Measurements from ENCODE around the gene BRD4.

BRD4 gene

DNA sequence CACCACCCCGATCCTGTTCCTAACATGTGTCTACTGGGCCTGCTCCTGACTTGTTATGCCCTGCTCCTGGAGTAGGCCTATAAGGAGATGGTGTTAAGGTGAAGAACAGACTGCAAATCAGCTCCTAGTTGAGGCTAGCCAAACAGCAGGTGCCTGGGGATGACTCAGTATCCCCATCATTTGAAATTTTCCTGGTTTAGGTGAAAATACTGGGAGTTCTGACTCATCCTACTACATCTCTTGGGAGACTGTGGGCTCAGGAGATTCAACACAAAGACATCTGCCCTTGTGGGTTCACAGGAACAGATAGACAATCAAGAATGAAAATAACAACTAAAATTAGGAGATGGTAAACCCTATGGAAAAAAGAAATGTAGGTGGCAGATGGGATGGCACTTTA lies 41.2 kb downstream of the BRD4 start:
- H3K36me3 ChIP-seq (ENCODE audit: control insufficient read depth, insufficient read depth, low read length) = no peaks in the 10 kb centered on the region
- H3K27ac ChIP-seq (ENCODE audit: insufficient read depth, low read depth, low read length, poor library complexity, severe bottlenecking) = no peak overlapping the region
- H3K27me3 ChIP-seq (ENCODE audit: control insufficient read depth, insufficient read depth, low read length, poor library complexity, severe bottlenecking) = no peaks in the 10 kb centered on the region
- peaks cover 28% of the 10 kb centered on the region for H3K4me1 ChIP-seq (ENCODE audit: control insufficient read depth, insufficient read depth, low read length)
- H3K9me3 ChIP-seq (ENCODE audit: control insufficient read depth, low read length) = no peaks in the 10 kb centered on the region
- 100% methylated on average over 1 of the region's 1 CpG for WGBS, 2 experiments
- H3K4me3 ChIP-seq (ENCODE audit: insufficient read depth, low read depth, low read length) = no peak overlapping the region

GRCh38 chr19:15290166-15290565 lies 42.2 kb downstream of the BRD4 start:
- Histone ChIP-seq H3K4me1 (ENCODE audit: control insufficient read depth, insufficient read depth, low read length) (peaks cover 32% of the 10 kb centered on the region), H3K9me3 (ENCODE audit: control insufficient read depth, low read length) (no peaks in the 10 kb centered on the region), H3K27ac (ENCODE audit: insufficient read depth, low read depth, low read length, poor library complexity, severe bottlenecking) (peak overlapping the region; percentile 62), H3K4me3 (ENCODE audit: insufficient read depth, low read depth, low read length) (no peak overlapping the region), H3K36me3 (ENCODE audit: control insufficient read depth, insufficient read depth, low read length) (no peaks in the 10 kb centered on the region), H3K27me3 (ENCODE audit: control insufficient read depth, insufficient read depth, low read length, poor library complexity, severe bottlenecking) (no peaks in the 10 kb centered on the region)
- WGBS, 2 experiments = 86 to 89% methylated on average over 7 of the region's 7 CpGs

- WGBS, 2 experiments = 55 to 56% methylated on average over 3 of the region's 3 CpGs
- Histone ChIP-seq H3K27ac (ENCODE audit: insufficient read depth, low read depth, low read length, poor library complexity, severe bottlenecking) (peak overlapping the region; percentile 62), H3K36me3 (ENCODE audit: control insufficient read depth, insufficient read depth, low read length) (no peaks in the 10 kb centered on the region), H3K27me3 (ENCODE audit: control insufficient read depth, insufficient read depth, low read length, poor library complexity, severe bottlenecking) (no peaks in the 10 kb centered on the region), H3K9me3 (ENCODE audit: control insufficient read depth, low read length) (no peaks in the 10 kb centered on the region), H3K4me3 (ENCODE audit: insufficient read depth, low read depth, low read length) (no peak overlapping the region), H3K4me1 (ENCODE audit: control insufficient read depth, insufficient read depth, low read length) (peaks cover 34% of the 10 kb centered on the region)
Measured at GRCh38 chr19:15289673-15290072, 42.7 kb downstream of the BRD4 start.

GRCh38 chr19:15288146-15288963 lies 44.0 kb downstream of the BRD4 start:
- Histone ChIP-seq H3K27me3 (ENCODE audit: control insufficient read depth, insufficient read depth, low read length, poor library complexity, severe bottlenecking) (no peaks in the 10 kb centered on the region), H3K4me3 (ENCODE audit: insufficient read depth, low read depth, low read length) (no peak overlapping the region), H3K9me3 (ENCODE audit: control insufficient read depth, low read length) (no peaks in the 10 kb centered on the region), H3K27ac (ENCODE audit: insufficient read depth, low read depth, low read length, poor library complexity, severe bottlenecking) (no peak overlapping the region), H3K4me1 (ENCODE audit: control insufficient read depth, insufficient read depth, low read length) (peaks cover 43% of the 10 kb centered on the region), H3K36me3 (ENCODE audit: control insufficient read depth, insufficient read depth, low read length) (no peaks in the 10 kb centered on the region)
- 86 to 90% methylated on average over 13 to 14 of the region's 14 CpGs for WGBS, 2 experiments

- H3K27me3 ChIP-seq (ENCODE audit: control insufficient read depth, insufficient read depth, low read length, poor library complexity, severe bottlenecking) = no peaks in the 10 kb centered on the region
- no peak overlapping the region for H3K27ac ChIP-seq (ENCODE audit: insufficient read depth, low read depth, low read length, poor library complexity, severe bottlenecking)
- no peak overlapping the region for H3K4me3 ChIP-seq (ENCODE audit: insufficient read depth, low read depth, low read length)
- 94 to 95% methylated on average over 10 of the region's 10 CpGs for WGBS, 2 experiments
- no peaks in the 10 kb centered on the region for H3K36me3 ChIP-seq (ENCODE audit: control insufficient read depth, insufficient read depth, low read length)
- H3K9me3 ChIP-seq (ENCODE audit: control insufficient read depth, low read length) = no peaks in the 10 kb centered on the region
- H3K4me1 ChIP-seq (ENCODE audit: control insufficient read depth, insufficient read depth, low read length) = peaks cover 46% of the 10 kb centered on the region
Measured at GRCh38 chr19:15287496-15287895, 44.8 kb downstream of the BRD4 start.

GRCh38 chr19:15286688-15287365 lies 45.5 kb downstream of the BRD4 start:
- WGBS, 2 experiments = 83 to 87% methylated on average over 2 to 3 of the region's 4 CpGs
- Histone ChIP-seq H3K4me1 (ENCODE audit: control insufficient read depth, insufficient read depth, low read length) (peaks cover 46% of the 10 kb centered on the region), H3K9me3 (ENCODE audit: control insufficient read depth, low read length) (no peaks in the 10 kb centered on the region), H3K27me3 (ENCODE audit: control insufficient read depth, insufficient read depth, low read length, poor library complexity, severe bottlenecking) (no peaks in the 10 kb centered on the region), H3K27ac (ENCODE audit: insufficient read depth, low read depth, low read length, poor library complexity, severe bottlenecking) (no peak overlapping the region), H3K4me3 (ENCODE audit: insufficient read depth, low read depth, low read length) (no peak overlapping the region), H3K36me3 (ENCODE audit: control insufficient read depth, insufficient read depth, low read length) (no peaks in the 10 kb centered on the region)

GRCh38 chr19:15285896-15286591 lies 46.3 kb downstream of the BRD4 start:
- WGBS, 2 experiments = 84 to 87% methylated on average over 11 of the region's 11 CpGs

GRCh38 chr19:15284896-15285295 lies 47.4 kb downstream of the BRD4 start:
- WGBS, 2 experiments = 90 to 94% methylated on average over 3 of the region's 3 CpGs
- no peaks in the 10 kb centered on the region for H3K36me3 ChIP-seq (ENCODE audit: control insufficient read depth, insufficient read depth, low read length)
- no peaks in the 10 kb centered on the region for H3K9me3 ChIP-seq (ENCODE audit: control insufficient read depth, low read length)
- peaks cover 44% of the 10 kb centered on the region for H3K4me1 ChIP-seq (ENCODE audit: control insufficient read depth, insufficient read depth, low read length)
- H3K27me3 ChIP-seq (ENCODE audit: control insufficient read depth, insufficient read depth, low read length, poor library complexity, severe bottlenecking) = no peaks in the 10 kb centered on the region
- no peak overlapping the region for H3K4me3 ChIP-seq (ENCODE audit: insufficient read depth, low read depth, low read length)
- no peak overlapping the region for H3K27ac ChIP-seq (ENCODE audit: insufficient read depth, low read depth, low read length, poor library complexity, severe bottlenecking)

More at GRCh38 chr19:15285896-15286591, 46.3 kb downstream of the BRD4 start:
- H3K9me3 ChIP-seq (ENCODE audit: control insufficient read depth, low read length) = no peaks in the 10 kb centered on the region
- H3K4me1 ChIP-seq (ENCODE audit: control insufficient read depth, insufficient read depth, low read length) = peaks cover 47% of the 10 kb centered on the region
- no peaks in the 10 kb centered on the region for H3K27me3 ChIP-seq (ENCODE audit: control insufficient read depth, insufficient read depth, low read length, poor library complexity, severe bottlenecking)
- no peak overlapping the region for H3K4me3 ChIP-seq (ENCODE audit: insufficient read depth, low read depth, low read length)
- no peak overlapping the region for H3K27ac ChIP-seq (ENCODE audit: insufficient read depth, low read depth, low read length, poor library complexity, severe bottlenecking)
- no peaks in the 10 kb centered on the region for H3K36me3 ChIP-seq (ENCODE audit: control insufficient read depth, insufficient read depth, low read length)

DNA sequence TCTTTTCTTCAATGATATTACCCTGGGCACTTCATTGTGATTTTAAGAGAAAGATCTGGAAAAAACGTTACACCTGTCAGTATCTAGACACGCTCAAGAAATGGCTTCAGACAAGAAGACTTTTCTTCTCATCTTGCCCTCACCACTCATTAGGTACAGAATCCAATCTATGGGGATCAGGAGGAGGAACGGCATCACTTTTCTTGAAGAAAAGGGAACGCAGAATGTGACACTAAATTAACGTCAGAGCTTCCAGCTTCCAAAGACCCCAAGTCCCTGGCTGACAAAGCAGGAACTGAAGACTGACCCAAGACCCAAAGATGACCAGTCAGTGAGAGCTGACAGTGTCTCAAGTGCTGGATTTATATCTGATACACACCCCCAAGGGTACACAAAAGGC lies 48.2 kb downstream of the BRD4 start:
- Histone ChIP-seq H3K4me3 (ENCODE audit: insufficient read depth, low read depth, low read length) (no peak overlapping the region), H3K27me3 (ENCODE audit: control insufficient read depth, insufficient read depth, low read length, poor library complexity, severe bottlenecking) (no peaks in the 10 kb centered on the region), H3K4me1 (ENCODE audit: control insufficient read depth, insufficient read depth, low read length) (peaks cover 46% of the 10 kb centered on the region), H3K9me3 (ENCODE audit: control insufficient read depth, low read length) (no peaks in the 10 kb centered on the region), H3K36me3 (ENCODE audit: control insufficient read depth, insufficient read depth, low read length) (no peaks in the 10 kb centered on the region), H3K27ac (ENCODE audit: insufficient read depth, low read depth, low read length, poor library complexity, severe bottlenecking) (no peak overlapping the region)
- 88 to 93% methylated on average over 5 of the region's 5 CpGs for WGBS, 2 experiments
